Activated CD4-positive, alpha-beta T cell treated with anti-CD3 and anti-CD28 coated beads for 24 hours (primary cell): Measurements from ENCODE around the gene NDUFB10.

Experiments
- DNase-seq, 2 donors: peaks; one replicate each; pipeline ENCODE4 v3.0.0-alpha.2; 2020; ENCODE audit warnings: low read depth in 2 of 2

Gene NDUFB10

DNA sequence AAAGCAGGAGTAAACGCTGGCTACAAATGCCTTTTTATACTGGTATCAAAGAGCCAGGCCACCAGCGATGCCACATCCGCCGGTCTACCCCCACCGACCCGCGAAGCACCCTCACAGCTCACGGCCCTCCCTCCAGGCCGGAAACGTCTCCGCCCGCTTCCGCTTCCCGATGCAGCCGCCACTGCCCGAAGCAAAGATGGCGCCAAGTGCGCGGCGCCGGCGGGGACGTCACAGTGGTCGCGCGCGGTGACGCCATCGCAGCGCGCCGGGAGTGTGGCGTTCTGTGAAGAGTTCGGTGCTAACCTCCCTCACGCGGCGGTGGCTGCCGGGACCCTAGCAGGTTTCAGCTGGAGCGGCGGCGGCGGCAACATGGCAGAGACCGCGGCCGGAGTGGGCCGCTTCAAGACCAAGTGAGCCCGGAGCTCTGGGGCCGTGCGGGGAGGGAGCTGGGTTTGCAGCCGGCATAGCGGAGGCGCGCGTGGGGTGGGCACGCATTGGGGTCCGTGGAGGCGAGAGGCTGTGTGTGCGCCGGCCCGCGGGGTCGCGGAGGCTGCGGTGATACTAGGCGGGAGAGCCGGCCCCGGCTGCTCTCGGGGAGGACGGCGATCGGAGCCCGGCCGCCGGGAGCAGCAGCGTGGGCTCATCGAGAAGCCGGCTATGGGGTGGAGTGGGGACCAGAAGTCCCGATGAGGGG, 12.6 kb downstream of the NDUFB10 start, which contains the start of gene TBL3:
Gene TBL3, plus strand, starts transcription at position 258 of the 694 bp plus-strand sequence. Its CDS starts 112 bp downstream, at position 370.
- peak; percentile 91 to 92 for DNase-seq

DNA sequence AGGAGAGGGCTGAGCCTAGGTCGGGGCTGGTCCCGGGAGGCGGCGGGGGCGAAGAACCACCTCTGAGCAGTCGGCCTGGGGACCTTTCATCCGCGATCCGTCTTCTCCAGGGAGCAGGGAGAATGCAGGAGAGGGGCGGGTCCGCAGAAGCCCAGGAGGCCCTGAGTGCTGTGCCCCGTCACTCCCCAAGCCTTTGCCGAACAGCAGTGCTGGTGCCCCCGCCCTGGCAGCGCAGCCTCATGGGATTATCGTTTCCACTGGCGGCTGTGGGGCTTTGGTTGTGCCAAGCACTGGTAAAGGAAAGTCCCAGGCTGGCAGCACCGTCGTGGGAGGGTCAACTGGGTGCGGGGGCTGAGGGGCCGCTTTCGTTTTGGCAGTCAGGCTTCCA, 13.1 kb downstream of the NDUFB10 start:
- DNase-seq: no peak

DNA sequence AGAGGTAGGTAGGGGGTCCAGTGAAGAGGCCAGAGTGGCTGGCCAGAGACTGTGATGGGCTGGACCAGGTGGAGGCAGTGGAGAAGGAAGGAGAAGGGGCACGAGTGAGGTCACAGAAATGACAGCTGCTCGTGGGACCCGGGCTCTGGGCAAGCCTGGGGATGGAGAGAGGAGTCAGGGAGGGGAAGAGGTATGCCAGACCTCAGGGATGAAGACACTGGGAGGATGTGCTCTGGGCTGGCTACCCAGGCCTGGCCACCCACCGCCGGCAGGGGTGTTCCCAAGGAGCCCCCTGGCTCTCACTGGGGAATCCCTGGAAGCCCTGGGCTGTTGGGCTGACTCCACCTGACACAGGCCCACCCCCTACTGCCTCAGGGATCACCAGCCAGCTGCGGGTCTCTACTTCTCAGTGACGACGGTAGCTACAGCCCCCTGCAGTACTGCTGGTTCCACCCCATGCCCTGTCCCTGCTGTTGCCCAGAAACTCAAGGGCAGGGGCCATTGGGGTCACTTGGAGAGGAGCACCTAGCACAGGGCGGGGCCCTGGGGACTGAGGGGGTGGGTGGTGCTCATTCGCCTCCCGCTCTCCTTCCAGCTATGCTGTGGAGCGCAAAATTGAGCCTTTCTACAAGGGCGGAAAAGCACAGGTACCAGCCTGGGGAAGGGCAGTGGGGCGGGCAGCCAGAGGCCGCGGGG, 14.3 kb downstream of the NDUFB10 start:
- no peak for DNase-seq

DNA sequence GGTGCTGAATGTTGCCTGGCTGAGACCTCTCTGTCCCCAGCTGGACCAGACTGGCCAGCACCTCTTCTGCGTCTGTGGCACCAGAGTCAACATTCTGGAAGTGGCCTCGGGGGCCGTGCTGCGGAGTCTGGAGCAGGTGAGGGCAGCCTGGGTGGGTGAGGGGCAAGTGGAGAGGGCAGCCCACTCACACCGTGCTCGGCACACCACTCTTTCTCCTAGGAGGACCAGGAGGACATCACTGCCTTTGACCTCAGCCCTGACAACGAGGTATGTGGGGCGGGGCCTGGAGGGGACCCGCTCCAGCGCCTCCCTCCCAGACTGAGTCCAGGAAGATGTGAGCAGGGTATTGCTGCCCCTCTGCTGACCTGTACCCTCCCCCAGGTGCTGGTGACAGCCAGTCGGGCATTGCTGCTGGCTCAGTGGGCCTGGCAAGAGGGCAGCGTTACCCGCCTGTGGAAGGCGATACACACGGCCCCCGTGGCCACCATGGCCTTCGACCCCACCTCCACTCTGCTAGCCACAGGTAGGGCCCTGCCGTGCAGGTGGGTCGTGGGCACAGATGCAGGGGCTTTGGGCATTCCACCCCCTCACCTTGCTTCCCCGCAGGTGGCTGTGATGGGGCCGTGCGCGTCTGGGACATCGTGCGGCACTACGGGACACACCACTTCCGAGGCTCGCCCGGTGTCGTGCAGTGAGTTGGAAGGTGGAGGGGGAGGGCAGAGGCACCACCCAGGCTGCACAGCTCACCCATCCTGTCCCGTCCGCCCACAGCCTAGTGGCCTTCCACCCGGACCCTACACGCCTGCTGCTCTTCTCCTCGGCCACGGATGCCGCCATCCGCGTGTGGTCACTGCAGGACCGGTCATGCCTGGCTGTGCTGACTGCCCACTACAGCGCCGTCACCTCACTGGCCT, 15.1 kb downstream of the NDUFB10 start:
- DNase-seq: no peak

DNA sequence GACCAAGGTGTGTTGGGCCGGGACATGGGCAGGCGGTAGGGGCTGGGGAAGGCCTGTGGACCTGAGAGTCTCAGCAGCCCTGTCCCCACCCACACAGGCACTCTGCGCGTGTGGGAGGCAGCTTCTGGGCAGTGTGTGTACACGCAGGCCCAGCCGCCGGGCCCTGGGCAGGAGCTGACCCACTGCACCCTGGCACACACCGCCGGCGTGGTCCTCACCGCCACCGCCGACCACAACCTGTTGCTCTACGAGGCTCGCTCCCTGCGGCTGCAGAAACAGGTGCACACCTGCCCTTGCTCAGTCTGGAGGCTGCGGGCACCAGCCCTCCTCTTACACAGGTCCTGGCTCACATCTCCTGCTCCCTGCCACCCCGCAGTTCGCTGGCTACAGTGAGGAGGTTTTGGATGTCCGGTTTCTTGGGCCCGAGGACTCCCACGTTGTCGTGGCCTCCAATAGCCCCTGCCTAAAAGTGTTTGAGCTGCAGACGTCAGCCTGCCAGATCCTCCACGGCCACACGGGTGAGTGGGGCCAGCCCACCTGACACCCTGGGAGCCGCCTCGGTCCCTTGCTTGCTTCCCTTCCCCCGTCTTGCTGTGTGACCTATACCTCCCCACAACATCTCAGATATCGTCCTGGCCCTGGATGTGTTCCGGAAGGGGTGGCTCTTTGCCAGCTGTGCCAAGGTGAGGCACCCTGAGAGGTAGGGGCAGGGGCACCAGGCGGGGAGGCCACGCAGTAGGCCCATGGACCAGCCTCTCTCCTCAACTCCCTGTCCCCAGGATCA, 16.3 kb downstream of the NDUFB10 start:
- DNase-seq: no peak

DNA sequence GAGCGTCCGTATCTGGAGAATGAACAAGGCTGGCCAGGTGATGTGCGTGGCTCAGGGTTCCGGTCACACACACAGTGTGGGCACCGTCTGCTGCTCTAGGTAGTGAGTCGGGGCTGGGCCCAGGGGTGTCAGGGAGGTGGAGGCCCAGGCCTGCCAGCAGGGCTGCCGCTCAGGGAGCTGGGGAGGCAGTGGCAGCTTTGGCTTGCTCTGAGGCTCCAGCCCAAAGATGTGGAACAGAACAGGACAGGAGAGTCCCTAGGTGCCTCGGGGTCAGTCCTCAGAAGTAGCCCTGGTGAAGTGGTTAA, 16.8 kb downstream of the NDUFB10 start:
- no peak for DNase-seq

DNA sequence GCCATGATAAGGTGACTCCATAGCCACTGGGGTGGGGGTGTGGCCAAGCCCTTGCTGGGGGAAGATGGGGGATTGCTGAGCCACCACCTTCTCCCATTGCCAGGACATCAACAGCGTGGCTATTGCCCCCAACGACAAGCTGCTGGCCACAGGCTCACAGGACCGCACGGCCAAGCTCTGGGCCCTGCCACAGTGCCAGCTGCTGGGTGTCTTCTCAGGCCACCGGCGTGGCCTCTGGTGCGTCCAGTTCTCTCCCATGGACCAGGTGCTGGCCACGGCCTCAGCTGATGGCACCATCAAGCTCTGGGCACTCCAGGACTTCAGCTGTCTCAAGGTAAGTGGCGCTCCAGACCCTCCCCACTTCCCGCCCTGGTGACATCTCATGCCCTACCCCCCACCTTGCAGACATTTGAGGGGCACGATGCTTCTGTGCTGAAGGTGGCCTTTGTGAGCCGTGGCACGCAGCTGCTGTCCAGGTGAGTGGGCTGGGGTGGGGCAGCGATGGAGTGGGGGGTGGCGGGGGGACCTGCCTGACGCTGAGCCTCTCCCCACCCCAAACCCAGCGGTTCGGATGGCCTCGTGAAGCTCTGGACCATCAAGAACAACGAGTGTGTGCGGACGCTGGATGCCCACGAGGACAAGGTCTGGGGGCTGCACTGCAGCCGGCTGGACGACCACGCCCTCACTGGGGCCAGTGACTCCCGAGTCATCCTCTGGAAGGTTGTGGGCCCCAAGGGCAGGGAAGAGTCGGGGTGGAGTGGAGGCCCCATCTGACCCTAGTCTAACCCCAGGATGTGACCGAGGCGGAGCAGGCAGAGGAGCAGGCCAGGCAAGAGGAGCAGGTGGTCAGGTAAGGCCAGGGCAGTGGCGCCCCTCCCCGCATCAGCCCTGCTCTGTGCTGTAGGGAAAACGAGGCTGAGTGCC, 17.9 kb downstream of the NDUFB10 start:
- no peak for DNase-seq

DNA sequence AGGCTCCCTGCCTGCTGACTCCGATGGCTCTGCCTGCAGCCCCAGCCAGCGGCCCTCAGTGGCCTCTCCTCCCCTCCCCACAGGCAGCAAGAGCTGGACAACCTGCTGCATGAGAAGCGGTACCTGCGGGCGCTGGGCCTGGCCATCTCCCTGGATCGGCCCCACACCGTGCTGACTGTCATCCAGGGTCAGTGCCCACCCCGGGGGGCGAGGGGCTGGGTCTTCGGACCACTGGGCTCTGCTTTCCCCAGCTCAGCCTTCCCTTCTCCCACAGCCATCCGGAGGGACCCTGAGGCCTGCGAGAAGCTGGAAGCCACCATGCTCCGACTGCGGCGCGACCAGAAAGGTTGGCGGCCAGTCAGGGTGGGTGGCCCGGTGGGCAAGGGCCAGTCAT, 18.5 kb downstream of the NDUFB10 start:
- DNase-seq: no peak

DNA sequence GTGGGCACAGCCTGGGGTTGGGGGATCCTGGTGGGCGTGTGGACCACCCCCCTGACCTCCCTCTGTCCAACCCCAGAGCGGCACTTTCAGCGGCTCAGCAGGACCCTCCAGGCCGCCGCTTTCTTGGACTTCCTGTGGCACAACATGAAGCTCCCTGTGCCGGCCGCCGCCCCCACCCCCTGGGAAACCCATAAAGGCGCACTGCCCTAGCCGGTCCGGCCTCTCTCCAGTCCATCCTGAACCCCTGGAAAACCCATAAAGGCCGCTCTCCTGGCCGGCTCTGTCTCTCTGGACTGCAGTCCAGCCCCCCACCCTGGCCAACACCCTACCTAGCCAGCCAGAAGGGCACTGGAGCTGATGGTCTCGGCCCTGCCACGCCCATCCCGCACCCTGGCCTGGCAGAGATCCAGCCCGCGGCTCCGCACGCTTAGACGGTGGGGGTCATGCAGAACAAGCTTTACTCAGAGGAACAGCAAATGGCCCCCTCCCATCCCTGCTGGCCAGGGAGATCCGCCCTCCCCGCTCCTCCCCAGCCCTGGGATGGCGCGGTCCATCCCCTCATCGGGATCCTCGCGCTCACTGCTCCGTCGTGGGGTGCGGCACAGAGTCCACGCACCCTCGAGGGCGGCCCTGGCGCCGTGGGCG, 19.3 kb downstream of the NDUFB10 start:
- no peak for DNase-seq

DNA sequence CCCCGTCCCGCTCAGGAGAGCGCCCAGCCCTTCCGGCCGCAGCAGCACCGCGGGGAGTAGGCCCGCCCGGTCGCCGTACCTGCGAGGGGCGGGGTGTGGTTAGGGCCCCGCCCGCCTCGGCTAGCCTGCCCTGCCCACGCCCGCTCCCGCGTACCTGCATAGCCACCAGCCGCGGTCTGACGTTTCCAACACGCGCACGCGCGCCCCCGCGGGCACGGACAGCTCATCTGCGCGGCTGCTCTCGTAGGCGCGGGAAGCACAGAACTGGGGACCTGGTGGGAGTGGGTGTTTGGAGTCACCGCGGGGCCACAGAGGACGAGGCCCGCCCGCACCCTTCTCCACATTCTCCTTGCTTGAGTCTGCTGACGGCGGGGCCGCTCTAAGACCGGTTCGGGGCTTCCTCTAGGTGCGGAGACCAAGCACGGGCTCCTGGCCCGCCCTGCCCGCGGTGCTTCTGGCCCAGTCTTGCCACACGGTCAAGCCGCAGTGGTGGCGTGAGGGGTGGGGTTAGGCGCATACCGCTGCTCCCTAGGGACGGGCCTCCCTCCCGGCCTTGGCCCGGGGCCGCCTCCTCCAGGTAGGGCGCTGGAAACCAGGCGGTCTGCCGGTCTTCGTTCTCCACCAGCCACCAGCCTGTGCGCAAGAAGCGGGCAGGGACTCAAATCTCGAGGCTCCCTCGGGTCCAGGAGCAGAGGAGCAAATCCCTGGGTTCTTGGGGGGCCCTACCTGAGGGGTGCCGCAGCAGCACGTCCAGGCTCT, 20.1 kb downstream of the NDUFB10 start:
- no peak for DNase-seq

DNA sequence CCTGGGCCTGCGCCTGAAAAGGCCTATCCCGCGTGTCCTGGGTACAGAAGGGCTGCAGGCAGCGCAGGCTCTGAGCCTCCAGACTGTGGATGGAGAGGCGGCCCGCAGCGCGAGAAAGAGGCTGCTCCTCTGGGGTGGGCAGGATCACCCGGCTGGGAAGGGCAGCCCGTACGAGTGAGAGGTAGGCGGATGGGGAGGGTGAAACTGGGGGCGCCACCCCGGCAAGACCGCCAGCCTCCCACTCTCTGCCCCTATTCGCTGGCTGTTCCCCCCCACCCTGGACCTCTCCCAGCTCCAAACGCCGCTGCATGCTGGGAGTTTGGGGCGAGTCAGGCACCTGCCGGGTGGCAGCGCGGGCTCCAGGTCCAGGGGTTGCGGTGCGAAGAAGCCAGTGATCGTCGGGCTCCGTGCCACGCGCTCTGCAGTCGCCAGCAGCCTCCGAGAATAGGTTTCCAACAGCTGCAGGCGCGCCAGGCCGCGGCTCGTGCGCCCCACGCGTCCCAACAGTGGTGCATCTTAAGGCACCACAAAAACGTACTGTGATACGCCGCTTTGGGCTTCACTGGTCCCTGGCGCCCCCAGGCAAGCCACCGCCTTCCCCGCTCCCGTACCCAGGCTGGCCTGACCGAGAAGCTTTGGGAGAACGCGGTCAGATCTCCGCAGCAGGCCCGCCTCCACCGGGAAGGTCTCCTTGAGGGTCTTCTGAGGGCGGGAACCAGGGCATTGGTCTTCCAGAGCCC, 20.9 kb downstream of the NDUFB10 start:
- no peak for DNase-seq

DNA sequence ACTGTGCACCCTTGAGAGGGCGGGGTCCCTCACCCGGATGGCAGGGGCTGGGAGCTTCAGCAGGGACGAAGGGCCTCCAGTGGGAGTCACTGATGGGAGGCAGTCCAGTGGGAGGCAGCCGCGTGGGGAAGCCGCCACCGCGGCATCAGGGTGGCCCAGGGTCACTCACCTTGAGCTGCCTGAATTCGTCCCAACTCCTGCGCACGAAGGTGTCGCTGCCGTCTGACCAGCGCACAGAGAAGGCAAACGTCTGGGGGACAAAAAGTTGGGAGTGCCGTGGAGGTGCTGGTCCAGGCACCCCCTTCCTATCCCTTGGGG, 21.4 kb downstream of the NDUFB10 start:
- no peak for DNase-seq

DNA sequence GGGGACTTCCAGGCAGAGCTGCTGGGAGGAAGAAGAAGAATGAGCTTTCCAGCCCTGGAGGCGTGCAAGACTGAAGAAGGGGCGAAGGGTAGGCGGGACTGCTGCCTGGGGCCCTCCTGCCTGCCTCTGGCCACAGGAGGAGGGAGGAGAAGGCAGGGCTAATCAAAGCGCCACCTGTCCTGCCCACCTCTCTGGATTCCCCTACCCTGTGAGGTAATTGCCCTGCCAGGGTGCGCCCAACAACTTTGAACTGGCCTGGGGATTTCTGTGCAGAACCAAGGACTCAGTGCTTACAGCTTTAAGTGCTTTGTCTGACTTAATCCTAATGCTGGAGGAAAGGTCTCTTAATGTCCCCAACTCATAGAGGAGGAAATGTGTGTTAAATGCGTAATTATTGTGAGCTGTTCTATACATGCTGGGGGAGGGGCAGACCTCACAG, 22.1 kb downstream of the NDUFB10 start, which contains the start of gene NOXO1:
Gene NOXO1, minus strand, starts transcription at position 72 of the 439 bp plus-strand sequence. CDS start 290 bp downstream, outside the sequence.
- no peak for DNase-seq

DNA sequence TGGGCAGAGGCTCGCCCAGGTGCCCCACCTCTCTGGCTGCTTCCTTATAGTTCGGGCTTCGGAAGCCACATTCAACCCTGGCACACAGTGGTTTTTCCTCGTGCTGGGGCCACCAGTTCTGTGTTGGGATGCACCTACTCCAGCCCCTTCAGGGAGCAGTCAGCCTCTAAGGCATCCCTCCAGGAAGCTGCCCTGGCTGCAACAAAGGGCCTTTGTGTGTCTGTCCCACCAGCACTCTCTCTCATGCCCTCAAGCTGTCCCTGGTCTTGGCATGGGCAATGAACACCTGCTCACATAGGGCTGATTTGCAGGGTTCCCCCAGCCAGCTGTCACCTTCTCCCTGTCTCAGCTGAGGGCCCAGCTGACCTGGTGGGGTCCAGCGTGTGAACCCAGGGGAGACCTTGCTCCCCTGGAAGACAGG, 22.7 kb downstream of the NDUFB10 start:
- DNase-seq: no peak

DNA sequence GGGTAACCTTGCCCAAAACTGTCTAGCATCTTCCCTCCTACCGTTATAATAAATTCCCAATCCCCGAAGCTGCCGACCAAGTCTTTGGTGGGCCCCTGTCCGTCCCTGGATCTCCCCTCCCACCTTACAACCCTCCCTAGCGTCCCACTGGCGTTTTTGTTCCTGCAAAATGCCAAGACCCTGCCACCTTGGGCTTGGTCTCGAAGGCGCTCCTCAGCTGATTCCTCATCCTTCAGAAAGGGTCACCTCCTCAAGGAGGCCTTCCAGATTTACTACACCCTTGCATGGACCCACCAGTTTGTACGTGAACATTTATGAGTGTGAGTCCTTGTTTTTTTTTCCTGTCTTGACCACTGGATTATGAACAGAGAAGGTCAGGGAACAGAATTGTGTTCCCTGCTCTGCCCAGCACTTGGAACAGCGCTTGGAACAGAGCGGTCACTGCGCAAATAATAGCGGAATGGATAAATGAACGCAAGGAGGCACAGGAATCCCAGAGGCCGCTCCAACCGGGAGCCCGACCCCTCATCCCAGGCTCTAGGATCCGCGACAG, 23.7 kb downstream of the NDUFB10 start:
- DNase-seq: no peak

DNA sequence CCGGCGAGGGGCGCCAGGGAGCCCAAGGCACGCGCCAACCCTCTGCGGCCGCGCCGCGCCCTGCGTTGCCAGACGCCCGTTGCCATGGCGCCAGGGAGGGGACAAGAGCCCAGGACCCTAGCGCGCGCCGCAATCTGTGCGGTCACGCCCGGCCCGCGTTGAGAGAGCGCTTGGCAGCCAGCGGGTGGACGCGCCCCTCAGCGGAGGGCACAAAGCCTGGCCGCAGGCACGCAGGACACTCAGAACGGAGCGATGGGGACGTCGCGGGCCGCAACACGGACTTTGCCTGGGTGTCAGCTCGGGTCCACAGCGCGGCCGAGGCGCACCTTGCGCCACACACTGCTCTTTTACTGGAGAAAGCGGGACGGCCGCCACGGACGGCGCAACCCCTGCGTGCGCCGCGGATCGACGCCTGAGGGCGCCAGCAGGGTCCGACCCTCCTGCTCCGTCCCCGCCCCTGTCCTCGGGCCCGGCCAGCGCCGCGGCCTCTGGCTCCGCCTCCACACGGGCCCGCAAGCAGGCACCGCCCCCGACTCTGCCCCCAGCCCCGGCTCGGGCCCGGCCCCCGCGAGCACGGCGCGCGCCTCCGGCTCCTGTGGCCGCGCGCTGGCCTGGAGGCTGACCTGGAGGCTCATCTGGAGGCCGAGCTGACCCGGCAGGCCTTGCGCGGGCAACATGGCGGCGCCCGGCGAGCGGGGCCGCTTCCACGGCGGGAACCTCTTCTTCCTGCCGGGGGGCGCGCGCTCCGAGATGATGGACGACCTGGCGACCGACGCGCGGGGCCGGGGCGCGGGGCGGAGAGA, 24.4 kb downstream of the NDUFB10 start, which contains the start of gene GFER:
Gene GFER, plus strand, starts transcription at position 650 of the 803 bp plus-strand sequence. Its CDS starts 26 bp downstream, at position 676.
- DNase-seq: peak in 1 of 2 donors; percentile 74
